Hippocampal formation (tissue), 2 donors: ENCODE measurements around the gene TM9SF3.
"Not testable (repeated sequence)": the region's sequence is repeated elsewhere in the genome, so short reads cannot be mapped to it uniquely, and the experiment has no call there.

Experiments used
- DNase-seq, 2 donors: peaks; one replicate each; lab custom pipeline; 2025; lab: John Stamatoyannopoulos, UW

The TM9SF3 gene

DNA sequence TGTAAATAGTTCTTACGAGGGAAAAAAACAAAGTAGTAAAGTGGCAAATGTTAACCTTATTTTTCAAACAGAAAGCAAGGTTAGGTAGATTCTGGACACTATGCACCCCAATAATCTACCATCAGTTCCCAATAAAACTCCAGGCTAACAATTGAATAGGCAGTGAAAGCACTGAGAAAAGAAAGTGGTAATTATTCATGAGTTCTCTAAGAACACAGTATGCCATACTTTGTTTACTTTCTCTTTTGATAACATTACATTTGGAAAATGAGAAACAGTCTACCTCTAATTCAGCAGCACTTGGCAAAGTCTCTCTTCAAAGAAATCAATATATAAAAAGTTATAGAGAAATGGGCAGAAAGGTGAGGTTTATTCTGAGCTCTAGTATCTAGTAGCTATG, 18.4 kb downstream of the TM9SF3 start:
- DNase-seq = no peak

DNA sequence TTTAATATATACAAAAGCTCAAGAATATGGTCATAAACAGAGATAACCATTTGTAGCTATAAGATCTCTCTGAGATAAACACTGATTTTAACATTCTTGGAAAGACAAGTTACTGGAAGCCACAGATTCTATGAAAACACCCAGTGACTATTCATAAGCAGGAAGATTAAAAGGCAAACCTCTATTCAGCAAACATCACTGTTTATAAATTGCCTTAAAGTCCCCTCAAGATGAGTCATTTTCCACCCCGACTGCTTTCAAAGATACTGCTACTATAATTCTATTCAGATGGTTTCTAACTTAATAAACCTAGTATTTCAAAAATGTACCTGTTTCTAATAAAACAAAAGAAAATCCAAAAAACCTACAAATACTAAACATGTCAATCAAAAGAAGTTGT, 21.0 kb downstream of the TM9SF3 start:
- no peak for DNase-seq

- DNase-seq = no peak
Measured at GRCh38 chr10:96560966-96561887, 25.6 kb downstream of the TM9SF3 start.

DNA sequence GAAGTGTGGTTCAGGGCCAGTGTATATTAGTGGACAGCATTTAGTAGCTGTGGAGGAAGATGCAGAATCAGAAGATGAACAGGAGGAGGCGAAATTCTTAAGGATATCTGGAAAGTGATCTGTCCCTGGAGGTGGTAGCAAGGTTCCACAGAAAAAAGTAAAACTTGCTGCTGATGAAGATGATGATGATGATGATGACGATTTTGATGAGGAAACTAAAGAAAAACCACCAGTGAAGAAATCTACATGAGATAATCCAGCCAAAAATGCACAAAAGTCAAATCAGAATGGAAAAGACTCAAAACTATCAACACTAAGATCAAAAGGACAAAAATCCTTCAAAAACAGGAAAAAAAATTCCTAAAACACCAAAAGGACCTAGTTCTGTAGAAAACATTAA, 26.3 kb downstream of the TM9SF3 start:
- DNase-seq = no peak

DNA sequence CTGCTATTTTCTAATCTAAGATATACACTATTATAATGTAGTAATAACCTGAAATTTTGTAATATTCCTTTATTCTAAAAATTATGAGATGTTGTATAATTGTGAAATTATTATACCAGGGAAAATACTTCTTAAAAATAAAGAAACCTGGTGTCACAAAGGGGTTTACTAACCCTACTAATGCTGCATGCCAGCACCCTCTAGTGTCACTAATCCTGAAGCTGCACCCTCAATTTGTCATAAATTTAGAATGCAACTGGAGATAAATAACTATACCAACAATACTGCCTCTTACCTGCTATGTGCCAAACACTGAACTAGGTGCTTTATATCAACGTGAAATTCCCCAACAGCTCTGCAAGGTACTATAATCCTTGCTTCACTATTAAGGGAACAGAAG, 30.8 kb downstream of the TM9SF3 start:
- peak; percentile 1 to 56 for DNase-seq

DNA sequence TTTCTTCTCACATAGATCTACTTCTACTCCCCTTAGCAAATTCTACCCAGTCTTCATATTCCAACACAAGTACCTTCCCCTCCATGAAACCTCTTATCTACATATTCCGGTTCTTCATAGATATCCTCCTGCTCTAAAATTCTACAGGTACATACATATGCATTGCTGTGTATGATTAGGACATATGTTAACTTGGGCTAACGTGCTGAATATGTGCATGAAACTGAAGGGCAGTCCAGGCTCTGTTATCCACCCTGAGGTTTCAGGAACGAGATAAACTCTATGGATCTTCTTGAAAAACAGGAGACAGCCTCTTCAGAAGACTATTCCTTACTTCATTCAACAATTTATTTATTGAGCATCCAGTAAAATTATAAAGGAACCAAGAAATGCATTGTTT, 31.5 kb downstream of the TM9SF3 start:
- no peak for DNase-seq

- no peak for DNase-seq
Measured at GRCh38 chr10:96548589-96548988, 38.2 kb downstream of the TM9SF3 start.

DNA sequence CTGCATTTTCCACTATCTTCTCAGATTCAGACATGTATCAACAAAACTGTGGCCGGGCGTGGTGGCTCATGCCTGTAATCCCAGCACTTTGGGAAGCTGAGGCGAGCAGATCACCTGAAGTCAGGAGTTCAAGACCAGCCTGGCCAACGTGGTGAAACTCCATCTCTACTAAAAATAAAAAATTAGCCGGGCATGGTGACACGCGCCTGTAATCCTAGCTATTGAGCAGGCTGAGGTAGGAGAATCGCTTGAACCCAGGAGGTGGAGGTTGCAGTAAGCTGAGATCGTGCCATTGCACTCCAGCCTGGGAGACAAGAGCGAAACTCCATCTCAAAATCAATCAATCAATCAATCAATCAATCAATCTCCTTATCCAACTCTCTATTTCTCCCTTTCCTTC, 41.3 kb downstream of the TM9SF3 start:
- not testable (repeated sequence) for DNase-seq

DNA sequence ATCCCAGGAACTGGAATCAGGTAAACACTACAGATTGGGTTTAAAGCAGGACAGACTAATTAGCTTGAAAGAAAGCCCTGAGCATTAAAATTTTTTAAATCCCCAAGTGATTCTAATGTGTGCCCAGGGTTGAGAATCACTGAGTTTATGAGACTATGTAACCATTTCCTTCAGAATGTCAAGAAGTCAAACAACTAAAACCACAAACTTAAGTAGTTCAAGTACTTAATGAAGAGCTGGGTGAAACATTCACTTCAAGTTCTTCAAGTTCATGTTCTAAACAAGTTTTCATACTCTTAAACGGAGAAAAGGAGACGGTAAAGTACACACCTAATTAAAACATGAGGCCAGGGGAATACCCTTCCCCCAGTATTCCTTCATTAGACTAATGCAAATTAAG, 44.9 kb downstream of the TM9SF3 start:
- no peak for DNase-seq

DNA sequence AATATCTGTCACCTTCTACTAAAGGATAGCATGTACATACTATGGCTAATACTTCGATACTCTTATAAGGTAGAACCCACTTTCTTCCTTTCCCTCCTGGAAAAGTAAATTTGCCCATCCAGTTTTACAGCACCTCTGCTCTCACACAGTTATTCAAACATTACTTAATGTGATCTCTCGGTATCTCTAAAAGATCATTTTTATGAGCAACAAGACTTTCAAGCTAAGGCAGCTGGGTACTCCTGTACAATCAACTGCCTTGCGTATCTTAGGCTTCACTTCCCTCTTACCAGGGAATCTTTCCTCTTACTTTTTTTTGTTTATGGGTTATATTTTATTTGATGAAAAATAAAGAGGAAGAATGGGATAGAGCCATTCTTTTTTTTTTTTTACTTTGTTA, 46.6 kb downstream of the TM9SF3 start:
- no peak for DNase-seq

DNA sequence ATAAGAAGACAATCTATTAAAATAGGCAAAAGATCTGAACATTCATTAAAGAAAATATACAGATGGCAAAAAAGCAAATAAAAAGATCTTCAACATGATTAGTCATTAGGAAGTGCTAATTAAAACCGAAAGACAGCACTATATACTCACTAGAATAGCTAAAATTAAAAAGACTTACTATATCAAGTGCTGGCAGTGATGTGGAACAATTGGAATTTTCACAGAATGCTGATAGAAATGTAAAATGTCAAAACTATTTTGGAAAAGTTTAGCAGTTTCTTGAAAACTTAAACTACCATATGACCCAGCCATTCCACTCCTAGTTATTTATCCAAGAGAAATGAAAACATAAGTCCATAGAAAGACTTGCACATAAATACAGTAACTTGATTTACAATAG, 48.1 kb downstream of the TM9SF3 start:
- DNase-seq = no peak

GRCh38 chr10:96536129-96536528, 50.7 kb downstream of the TM9SF3 start:
- DNase-seq = no peak

DNA sequence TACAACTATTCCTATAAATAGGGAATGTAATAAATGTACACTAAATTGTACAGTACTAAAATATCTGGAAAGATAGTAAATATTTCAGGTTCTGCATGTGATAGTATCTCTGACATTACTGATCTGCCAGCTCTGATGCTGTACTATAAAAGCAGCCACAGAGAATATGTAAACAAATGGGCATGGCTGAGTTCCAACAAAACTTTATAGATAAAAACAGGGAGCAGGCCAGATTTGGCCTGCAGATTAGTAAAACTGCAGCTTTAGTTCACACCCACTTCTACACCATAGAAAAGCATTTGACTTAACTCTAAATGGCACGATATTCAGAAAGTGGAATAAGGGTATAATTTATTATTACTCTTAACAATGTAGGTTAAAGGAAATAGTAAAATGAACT, 54.3 kb downstream of the TM9SF3 start:
- no peak for DNase-seq

- no peak for DNase-seq
Measured at GRCh38 chr10:96529634-96530279, 57.1 kb downstream of the TM9SF3 start.

DNA sequence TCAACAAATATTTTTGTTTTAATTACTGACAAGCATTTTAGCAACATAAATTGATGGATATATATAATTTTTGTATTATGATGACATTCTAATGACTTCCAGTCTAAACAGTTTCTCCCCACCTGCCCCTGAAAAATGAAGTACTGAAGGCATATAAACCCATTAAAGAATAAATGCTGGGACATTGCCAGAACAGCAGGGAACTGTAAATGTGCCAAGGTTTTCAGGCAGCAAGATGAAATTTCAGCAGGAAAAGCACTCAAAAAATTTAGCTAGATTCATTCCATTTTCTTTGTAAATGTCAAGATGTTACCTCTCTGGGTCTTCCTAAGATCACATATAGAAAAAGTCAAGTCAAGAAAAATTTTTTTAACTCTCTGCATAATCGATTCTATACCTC, 62.1 kb downstream of the TM9SF3 start:
- no peak for DNase-seq

GRCh38 chr10:96517284-96517683, 69.5 kb downstream of the TM9SF3 start:
- DNase-seq = no peak

DNA sequence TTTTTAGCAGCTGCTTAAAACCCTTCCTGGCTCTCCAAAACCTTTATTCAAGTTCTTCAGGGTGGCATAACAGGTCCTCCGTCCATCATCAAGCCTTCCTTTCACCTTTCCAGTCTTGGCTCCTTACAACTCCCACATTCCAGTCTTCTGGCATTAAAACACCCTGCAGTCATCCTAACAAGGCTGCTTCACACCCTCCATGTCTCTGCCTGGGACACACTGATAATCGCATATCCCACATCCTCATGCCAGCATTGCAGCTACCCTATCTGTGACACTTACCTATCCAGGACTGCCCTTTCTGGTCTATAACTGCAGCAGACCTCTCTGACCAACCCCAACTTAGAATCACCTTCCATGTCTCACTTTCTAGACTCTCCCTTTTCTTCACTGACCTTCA, 70.5 kb downstream of the TM9SF3 start:
- DNase-seq = no peak

DNA sequence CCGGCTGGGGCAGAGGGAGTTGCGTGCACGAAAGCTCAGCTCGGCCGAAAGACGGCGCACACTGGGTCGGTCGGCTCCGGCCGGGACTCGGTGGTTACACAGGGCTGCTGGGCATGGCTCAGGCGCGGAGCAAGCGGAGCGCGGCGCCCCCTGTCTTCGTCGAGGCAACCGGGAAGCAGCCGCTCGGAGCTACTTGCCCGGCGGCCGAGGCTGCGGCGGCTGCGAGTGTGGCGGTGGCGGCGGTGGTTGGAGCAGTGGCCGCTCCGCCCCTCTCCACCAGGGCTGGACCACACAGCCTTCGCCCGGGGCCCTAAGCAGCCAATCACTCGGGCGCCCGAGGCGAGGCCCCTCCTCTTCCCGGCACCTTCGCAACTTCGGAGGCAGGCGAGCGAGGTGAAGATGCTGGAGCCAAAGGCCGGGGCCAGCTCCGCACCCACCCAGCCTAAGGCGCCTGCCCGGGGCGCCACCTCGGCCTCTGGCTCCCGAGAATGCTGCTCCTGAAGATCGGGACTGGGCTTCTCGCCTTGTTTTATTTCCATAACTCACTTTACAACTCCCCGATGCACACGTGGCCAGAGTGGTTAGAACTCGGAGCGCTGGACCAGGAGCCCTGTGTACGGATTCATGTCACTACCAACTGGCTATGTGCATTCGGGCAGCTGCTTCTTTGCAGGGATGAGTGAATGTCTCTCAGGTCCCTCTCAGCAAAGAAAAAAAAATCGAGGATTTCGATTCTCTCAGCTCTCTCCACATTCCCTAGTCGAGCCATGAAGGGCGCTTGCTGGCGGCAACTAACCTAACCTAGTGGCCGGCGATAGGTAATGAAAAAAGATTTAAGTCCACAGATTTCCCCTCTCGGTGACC, 72.9 kb downstream of the TM9SF3 start, which contains the start of gene TLL2:
Gene TLL2, minus strand, starts transcription at position 229 of the 864 bp plus-strand sequence. CDS start 241 bp downstream, outside the sequence.
- peak; percentile 82 to 86 for DNase-seq

- no peak for DNase-seq
Measured at GRCh38 chr10:96513305-96513697, 73.5 kb downstream of the TM9SF3 start.

- no peak for DNase-seq
Measured at GRCh38 chr10:96512524-96513304, 74.1 kb downstream of the TM9SF3 start.
